Right renal pelvis (tissue), 4 donors: Measurements from ENCODE around the gene RER1. TPM values are rescaled to one million over a fixed set of nuclear protein-coding genes. Genes with fewer than 3 reads are reported as not detected.

Experiments
- DNase-seq, 4 donors: peaks; one replicate each; pipeline ENCODE4 v3.0.0-alpha.2; 2013; ENCODE audit warnings: low read depth in 4 of 4, low spot score in 3 of 4, missing footprints in 1 of 4
- polyA plus RNA-seq, 4 donors: library from polyadenylated mRNA; unstranded; fragments of 120-200 nt; gene quantifications; one replicate each; pipeline ENCODE4 v1.2.1, GENCODE V29; 2013; ENCODE audit not compliant: insufficient read length in 4 of 4

RER1 gene
- polyA plus RNA-seq, 4 donors = 122 to 126 (median 125) TPM

DNA sequence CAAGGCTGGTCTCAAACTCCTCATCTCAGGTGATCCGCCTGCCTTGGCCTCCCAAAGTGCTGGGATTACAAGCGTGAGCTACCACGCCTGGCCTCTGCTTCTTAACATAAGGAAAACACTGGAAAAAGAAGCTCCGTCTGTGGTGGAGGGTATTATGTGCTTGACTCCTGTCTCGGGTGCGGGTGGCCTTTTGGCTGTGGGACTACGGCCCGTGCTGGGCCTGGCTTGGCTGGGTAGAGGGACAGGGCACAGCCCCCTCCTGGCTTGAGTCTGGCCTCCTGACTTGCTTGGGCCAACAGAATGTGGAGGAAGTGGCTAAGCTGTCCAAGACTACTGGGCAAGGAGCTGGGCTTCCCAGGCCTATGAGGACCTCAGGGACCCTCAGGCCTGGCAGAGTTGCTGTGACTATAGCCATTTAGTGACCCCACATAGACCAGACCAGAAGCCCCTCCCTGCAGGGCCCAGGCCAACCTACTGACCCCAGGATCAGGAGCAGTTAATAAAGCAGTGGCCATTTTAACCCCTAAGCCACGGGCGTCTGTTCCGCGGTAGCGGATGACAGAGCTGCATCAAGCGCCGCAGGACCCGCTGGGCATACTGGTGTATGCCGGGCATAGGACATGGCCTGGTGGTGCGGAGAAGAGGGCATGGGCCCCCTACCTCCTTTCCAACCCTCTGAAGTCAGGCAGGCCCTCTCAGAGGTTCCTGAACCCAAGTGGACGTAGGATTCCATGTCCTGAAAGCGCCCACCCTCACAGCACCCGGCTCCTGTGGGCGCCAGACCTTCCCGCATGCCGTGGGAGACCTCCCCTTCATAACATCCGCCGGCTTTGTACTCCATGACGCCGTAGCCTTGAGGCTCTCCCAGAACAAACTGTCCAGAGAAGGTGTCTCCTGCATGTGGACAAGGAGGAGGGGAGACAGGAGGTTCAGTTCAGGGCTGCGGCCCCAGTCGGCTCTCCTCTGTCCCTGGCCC is 4.7 kb upstream of the RER1 start:
- DNase-seq = no peak

DNA sequence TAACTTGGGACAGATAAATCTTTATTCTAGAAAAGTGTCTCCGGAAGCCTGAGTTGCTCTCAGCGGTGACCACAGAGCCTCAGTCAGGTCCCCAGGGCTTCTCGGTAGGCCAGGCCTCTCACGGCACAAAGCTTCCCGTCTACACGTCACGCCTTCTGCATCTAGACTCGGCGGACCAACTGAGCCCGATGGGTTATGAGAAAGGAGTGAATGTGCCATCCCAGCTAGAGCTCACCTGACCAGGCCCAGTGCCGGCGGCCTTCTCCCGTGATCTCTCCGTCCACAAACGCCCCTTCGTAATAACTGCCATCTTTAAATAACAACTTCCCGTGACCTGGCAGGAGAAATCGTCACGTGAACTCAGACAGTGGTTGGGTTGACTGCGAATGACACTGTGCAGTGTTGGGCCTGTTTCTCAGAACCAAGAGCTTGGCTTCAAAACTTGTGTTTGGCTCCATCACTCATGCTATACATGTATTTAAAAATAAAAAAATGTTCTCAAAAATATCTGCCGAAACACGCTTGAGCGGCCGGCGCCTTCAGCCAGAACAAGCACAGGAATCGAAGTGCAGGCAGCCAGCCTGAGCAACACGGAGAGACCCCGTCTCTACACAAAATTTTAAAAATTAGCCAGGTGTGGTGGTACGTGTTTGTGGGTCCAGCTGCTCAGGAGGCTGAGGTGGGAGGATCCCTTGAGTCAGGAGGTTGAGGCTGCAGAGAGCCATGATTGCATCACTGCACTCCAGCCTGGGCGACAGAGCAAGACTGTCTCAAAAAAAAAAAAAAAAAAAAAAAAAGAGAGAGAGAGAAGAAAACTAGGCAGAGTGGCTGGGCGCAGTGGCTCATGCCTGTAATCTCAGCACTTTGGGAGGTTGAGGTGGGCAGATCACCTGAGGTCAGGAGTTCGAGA is 3.4 kb upstream of the RER1 start:
- DNase-seq = no peak

DNA sequence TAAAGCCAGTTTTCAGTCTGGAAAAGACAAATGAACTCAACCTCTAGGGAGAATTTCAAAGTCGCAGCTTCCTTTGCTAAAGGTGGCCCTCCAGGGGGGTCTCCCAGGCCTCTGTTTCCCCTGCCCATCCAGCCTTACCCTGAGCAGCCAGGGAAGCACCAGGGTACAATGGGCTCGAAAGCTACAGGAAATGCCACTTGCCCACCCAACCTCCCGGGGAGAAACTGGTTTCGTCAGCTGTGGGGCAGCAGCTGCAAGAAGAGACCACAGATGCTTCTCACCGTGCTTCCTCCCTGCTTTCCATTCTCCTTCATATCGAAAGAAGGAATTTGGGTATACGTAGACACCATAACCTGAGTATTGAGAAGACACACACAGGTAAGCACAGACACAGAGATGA is 2.0 kb upstream of the RER1 start:
- DNase-seq = no peak

DNA sequence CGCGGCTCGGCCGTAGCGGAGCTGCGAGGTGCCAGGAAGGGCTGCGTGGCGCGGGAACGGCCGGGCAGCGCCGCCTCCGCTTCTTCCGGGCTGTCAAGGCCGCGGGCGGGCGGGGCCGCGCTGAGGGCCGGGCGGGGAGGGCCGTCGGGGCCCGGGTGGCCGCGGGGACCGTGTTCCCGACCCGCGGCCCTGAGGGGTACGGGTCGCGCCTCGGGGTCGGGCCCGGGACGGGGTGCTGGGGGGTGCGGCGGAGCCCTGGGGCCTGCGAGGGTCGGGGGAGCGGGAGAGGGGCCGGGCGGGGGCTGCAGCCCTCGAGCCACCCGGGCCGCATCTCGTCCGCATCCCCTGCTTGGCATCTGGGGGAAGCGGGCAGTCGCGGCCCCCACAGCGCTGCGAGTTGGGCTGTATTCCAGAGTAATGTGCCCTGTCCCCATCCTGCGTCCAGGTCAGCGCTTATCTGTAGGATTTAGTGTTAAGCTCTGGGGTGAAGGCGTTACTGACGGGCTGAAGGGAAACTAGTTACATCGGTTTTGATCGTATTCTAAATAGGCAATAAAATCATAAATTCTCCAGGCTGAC is 379 bp downstream of the RER1 start:
- DNase-seq = no peak

DNA sequence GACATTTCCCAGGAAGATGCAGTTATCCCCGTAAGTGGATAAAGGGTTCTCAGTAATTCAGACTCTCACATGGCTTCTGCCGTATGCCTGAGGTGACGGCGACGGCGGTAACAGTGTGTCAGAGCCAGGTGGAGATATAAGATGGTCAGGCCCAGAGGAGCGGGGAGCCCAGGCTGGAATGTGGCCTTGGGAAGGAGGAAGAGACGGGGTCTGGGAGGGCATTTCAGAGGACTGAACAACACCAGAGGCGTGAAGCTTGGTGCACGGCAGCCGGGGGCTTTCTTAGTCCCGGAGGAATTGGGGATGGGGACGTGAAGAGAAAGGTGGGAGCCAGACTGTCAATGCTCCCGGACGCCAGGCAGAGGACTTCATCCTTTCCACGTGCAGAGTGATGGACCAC is 1.0 kb downstream of the RER1 start:
- no peak for DNase-seq

DNA sequence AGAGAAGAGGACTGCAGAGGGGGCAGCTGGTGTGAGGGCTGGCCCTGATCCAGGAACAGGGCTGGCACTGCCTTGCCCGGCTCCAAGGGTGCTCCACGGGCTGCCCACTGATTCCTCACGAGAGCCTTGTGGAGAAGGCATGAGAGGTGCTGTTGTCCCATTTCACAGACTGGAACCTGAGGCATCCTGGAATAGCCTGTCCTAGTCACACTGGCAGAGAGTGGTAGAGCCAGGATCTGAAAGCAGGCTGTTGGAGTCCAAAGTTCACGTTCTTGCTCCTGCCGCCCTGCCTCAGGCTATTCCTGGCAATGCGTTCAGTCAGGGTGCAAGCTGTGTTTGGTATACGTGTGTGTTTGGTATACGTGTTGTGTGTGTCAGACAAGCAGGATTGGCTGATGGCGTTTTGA is 1.8 kb downstream of the RER1 start:
- no peak for DNase-seq

DNA sequence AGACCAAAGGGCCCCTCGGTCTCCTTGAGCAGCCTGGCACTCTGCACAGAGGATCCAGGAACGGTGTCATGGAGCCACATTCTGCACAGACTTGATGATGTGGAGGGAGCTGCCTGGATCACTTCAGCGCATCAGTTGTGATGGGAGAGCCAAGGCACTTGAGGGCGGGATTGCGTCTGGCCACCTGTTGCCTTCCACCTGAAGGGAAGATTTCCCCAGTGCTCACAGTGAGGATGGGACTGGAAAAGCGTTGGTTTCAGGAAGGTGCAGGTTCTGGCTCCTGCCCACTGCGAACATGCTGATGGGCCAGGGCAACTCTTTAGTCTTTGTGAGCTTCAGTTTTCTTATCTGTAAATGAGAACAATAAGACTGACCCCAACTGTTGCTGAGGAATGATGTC is 2.6 kb downstream of the RER1 start:
- DNase-seq = no peak

DNA sequence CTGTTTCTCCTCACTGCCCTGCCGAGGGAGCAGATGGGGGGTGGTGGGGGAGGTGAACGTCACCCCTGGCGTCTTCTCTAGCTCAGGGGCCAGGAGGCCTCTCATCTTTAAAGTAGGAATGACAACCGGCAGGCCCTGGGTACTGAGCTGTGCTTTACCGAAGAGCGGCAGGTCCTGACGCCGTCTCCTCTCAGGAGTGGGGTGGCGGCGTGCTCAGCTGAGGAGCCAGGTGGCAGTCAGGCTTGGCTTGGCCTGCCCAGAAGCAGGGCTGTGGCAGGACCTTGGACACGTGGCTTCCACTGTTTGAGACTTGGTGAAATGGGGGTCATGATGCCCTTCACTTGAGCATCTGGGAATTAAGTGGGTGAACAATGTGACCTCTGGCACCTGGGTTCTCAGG is 3.1 kb downstream of the RER1 start:
- DNase-seq = no peak

DNA sequence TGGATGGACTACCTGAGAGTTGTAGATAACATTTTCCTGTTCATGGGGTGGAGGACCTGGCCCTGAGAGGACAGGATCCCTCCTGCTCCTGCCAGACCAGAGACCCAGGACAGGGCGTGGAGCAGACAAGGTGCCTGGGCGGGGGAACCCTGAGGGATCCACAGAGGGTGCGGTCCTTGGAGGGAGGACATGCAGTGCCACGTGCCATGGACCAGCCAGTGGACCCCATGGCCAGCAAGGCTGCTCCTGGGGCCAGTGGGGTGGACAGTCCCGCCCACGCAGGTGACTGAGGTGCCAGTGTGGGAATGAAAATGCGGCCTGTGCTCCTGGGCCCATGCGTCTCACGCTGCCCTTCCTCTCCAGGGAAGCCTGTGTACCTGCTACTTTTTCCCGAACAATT is 3.6 kb downstream of the RER1 start:
- DNase-seq = no peak

DNA sequence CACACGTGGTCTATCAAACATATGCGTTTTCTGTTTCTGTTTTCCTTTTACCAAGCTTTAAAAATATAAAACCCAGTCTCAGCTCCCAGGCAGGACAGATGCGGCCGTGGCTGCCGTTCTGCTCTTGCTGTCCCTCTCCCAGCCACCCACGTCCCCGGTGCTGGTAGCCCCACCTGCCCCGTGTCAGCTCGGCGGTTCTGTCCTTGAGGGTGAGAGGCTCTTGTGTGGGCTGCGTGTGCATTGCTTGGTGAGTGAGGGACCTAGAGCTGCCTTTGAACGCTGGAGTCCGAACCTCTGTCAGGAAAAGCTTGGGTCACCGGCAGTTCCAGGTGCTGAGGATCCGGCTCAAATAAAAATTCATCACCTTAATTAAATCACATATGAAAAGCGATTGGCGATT is 4.4 kb downstream of the RER1 start:
- DNase-seq = no peak

DNA sequence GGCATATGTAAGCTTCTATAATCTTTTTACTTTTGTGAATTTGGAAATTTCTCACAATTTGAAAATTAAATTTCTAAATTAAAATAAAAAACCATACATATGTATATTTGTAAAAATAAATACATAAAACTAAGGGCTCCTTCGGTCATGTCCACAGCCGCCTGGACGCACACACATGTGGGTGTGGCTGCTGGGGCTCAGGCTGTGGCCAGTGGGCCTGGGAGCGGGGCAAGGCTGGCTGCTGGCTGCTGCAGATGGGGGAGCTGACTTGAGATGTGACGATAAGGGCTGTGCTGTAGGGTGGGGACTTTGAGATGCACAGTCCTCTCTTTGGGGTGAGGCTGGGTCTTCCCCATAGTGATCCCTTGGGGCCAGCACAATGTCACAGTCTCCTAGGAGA is 4.8 kb downstream of the RER1 start:
- DNase-seq = no peak

DNA sequence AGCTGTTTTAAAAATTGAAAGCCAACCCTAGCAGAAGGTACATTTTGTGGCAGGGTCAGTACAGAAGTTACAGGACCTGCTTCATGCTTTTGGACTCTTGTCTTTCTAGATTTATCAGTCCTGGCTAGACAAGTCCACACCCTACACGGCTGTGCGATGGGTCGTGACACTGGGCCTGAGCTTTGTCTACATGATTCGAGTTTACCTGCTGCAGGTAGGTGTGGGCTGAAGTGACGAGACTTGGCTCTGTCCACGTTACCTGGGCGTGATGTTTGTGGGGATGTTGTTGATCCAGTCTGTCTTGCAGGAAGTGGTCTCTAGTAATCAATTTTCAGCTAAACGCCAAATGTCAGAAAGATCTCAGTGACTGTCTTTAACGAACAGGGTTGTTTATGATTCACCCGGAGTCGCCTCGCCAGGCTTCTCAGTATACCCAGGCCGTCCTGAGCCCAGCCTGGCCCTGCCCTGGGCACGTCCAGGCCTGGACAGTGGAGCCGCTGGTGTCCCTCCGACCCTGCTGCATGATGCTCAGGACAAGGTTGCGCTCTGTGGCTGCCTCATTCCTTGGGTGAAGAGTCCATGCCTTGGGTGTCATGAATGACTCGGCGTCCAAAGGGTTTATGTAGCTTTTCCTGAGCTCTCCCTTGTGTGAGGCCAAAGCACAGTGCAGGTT is 5.5 kb downstream of the RER1 start:
- no peak for DNase-seq

DNA sequence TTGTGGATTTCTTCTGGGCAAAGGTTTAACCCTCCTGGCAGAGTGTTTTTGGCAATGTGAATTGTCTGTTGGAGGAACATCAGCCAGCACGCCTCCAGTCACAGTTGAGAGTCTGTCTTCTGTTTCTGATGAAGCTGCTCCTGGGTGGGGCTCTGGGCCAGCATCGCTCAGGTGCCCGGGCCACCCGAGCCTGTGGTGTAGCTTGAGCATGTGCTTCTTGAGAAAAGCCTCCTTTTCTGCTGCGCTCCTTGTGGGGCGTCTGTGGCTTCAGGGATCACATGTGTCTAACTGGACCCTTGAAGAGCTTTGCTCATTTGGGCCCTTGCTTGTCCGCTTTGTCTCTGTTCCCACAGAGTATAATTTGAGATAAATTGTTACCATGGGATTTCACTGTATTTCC is 7.2 kb downstream of the RER1 start:
- no peak for DNase-seq

DNA sequence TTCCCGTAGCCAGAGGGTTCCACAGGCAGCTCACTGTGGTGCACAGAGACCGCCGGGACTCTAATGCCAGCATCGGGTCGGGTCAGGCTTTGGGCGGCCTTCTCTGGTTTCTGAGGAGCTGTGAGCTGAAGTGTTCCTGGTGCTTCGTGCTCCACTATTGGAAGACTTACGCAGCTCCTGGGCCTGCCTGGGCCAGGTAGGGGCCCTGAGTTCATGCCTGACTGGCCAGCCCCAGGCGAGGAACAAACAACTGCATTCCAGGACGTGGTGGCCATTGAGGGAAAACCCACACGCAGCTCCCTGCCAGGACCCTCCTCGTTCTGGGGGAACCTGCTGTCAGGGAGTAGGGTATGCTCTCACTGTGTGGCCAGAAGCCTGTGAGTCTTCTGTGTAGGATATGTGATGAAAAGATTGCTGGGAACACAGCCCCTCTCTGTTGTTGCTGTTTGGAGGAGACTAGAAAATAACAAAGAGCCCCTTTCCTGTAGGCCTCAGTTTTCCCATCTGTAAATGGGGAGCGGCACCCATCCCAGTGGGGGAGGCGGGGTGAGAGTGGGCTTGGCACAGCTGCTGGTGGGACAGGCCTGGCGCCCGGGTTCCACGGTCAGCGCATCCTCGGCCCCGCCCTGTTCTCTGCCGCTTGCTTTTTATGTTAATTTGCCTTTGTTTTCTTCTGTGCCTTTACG is 8.4 kb downstream of the RER1 start:
- no peak for DNase-seq

DNA sequence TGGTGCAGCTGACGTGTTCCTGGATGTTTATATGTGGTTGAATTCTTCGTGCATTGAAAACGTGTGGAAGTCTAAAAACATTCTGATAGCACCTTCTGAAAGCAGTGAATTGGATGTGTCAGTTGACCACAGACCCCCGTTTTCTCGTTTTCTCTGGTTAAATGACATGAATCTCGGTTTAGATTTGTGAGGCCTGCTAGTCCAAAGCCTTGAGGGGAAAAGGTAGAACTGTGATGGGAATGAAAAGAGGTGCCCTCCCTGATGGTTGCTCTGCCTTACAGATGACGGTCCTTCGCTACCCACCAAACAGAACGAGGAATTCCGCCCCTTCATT is 8.9 kb downstream of the RER1 start:
- no peak for DNase-seq

DNA sequence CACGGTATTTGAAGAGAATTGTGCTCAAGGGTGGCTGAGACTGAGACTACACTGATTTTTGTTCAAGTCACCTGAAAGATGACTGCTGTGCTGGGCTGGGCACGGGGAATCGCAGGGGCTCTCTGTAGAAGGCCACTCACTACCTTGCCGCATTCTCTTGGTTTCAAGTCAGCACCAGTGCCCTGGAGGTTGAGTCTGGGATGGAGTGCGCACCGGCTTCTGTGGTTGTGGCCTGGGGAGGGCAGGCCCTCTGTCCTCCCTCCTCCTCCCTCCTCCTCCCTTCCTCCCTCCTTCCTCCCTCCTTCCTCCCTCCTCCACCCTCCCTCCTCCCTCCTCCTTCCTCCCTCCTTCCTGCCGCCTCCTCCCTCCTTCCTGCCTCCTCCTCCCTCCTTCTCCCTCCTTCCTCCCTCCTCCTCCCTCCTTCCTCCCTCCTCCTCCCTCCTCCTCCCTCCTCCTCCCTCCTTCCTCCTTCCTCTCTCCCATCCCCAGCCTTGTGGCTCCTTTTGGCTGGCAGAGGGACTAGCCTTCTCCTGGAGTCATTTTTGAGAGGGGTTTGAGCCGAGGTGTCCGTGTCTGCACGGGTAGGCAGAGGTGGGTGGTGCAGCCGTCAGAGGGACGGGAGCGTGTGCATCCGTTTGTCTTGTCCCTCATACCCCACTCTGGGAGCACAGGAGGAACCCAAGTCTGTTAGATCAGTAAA is 9.5 kb downstream of the RER1 start:
- DNase-seq = no peak

DNA sequence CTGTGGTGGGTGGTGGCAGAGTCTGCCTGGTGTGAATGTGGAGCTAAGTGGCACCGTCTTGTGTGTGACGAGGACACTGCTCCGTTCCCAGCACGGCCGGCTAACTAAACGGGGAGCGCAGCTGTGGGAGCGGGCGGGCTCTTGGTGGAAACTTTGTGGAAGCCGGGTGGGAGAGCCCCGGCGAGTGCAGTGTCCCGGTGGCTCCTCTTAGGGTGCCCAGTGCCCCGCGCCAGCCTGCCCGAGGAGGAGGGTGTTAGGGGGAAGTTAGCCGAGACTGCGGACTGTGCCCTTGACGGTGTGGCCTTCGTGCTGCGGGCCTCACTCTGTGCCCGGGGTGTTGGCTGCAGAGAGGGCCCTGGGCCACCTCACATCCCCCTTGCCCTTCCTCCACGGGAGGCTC is 10.8 kb downstream of the RER1 start:
- DNase-seq = no peak

DNA sequence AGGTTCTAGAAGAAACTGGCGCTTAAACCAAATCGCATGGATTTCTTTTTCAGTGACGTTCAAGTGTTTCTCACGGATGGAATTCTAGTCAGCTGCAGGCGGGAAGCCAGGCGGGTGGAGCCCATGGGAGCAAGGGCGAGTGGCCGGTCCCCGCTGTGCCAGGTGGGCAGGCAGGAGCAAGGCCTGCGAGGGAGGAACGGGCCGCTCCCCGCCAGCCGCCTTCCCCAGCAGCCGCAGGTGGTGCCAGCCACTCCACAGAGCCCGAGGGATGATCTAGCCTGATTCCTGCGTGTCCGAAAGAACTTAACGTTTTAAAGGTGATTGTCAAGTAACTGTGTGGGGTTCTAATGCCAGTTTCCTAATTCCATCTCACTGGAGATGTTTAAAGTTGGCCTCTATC is 11.6 kb downstream of the RER1 start:
- DNase-seq = no peak

DNA sequence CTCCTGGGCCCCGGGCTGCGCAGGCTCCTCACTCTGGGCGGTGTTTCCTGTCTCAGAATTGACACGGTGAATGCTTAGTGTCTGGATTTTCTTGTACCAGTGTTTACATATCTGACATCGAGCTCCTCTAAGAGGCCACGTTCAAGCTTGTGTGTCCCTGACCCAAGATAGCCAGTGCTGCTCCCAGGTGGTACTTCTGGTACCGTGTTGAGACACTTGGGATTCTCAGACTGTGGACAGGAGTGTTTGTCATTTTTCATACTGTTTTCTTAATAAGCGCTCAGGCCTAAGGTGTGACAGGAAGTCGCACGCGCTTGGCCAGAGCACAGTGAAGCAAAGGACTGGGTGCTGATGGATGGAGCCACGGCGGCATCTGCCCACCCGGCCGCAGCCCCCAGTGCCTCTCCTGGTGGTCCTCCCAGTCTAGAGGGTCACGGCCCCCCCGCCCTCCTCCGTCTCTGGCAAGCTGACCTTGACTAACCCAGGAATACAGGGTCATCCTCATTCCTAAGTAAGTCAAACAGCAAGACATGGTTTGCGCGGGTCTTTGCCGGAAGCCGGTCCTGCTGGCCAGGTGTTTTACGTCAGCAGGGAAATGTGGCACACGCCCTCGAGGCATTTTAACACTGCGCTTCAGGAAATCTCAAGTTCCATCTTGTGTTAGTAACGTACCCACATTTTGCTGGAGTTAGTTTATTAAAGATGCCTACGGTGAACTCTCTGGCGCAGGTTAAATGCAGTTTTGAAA is 12.7 kb downstream of the RER1 start:
- DNase-seq = no peak
